Measurements from ENCODE around the gene AFF4. TPM values are rescaled to one million over a fixed set of nuclear protein-coding genes. Genes with fewer than 3 reads are reported as not detected.
"Not testable (repeated sequence)": the region's sequence is repeated elsewhere in the genome, so short reads cannot be mapped to it uniquely, and the experiment has no call there.

Gene AFF4
- polyA plus RNA-seq, 2 of the 4 experiments (the other 2 are of a cell fraction), result 22.1 to 43.5 TPM

- TF ChIP-seq, protein P1, sequence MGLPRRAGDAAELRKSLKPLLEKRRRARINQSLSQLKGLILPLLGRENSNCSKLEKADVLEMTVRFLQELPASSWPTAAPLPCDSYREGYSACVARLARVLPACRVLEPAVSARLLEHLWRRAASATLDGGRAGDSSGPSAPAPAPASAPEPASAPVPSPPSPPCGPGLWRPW (IDR thresholded peaks at IDR 0.05), result no peak
Measured at GRCh38 chr5:132859889-132860437, 103.5 kb downstream of the AFF4 start (continued).

- ATAC-seq (no peak), DNase-seq (ENCODE audit: low read depth in 1 of 2, low spot score in 1 of 2) (no peak), FAIRE-seq (no peak)
- ChIA-PET CTCF (interaction anchor here (0.5 to 2.6 kb wide), 8 partner anchors 10 to 343 kb away, joined by 3 to 15 read pairs (median 4); partner anchors contain the start of genes GDF9, SHROOM1 and UQCRQ), POLR2A (interaction anchor here (1.1 kb wide), 1 partner anchor 11 kb away, joined by 3 read pairs; no protein-coding TSS in a partner anchor)
- Histone ChIP-seq H3K27ac (no peak overlapping the region), H3K9me3 (no peaks in the 10 kb centered on the region), H3K4me3 (no peak overlapping the region), H3K4me1 (no peaks in the 10 kb centered on the region), H3K4me2 (no peak overlapping the region)
- 77% methylated on average over 2 of the region's 3 CpGs for WGBS (ENCODE audit: missing lambda C conversion rate)
- TF ChIP-seq RFX5 (IDR thresholded peaks at IDR 0.05), result no peak
- no peak for TF ChIP-seq POLR2AphosphoS2 (conservative IDR thresholded peaks at IDR 0.05; ENCODE audit: low read length)
- no peak for TF ChIP-seq USF2 (IDR thresholded peaks at IDR 0.05)
- no peak for TF ChIP-seq RCOR1 (IDR thresholded peaks at IDR 0.05; ENCODE audit: low read depth, low read length)
- TF ChIP-seq, protein P1 (IDR thresholded peaks at IDR 0.05), result no peak
- TF ChIP-seq, protein P2, sequence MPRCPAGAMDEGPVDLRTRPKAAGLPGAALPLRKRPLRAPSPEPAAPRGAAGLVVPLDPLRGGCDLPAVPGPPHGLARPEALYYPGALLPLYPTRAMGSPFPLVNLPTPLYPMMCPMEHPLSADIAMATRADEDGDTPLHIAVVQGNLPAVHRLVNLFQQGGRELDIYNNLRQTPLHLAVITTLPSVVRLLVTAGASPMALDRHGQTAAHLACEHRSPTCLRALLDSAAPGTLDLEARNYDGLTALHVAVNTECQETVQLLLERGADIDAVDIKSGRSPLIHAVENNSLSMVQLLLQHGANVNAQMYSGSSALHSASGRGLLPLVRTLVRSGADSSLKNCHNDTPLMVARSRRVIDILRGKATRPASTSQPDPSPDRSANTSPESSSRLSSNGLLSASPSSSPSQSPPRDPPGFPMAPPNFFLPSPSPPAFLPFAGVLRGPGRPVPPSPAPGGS (IDR thresholded peaks at IDR 0.05), result no peak
- no peak for TF ChIP-seq EHF (CRISPR knock-in tag; IDR thresholded peaks at IDR 0.05)
- no peak for TF ChIP-seq RAD21 (conservative IDR thresholded peaks at IDR 0.05 in 1 of 2, IDR thresholded peaks at IDR 0.05 in 1 of 2)
- no peak for TF ChIP-seq ZNF302 (CRISPR knock-in tag; IDR thresholded peaks at IDR 0.05)
- no peak for TF ChIP-seq ESRRA (IDR thresholded peaks at IDR 0.05; ENCODE audit: borderline replicate concordance, low read length)
- no peak for TF ChIP-seq CBX8 (IDR thresholded peaks at IDR 0.05)
Measured at GRCh38 chr5:132856011-132856410, 107.4 kb downstream of the AFF4 start.

DNA sequence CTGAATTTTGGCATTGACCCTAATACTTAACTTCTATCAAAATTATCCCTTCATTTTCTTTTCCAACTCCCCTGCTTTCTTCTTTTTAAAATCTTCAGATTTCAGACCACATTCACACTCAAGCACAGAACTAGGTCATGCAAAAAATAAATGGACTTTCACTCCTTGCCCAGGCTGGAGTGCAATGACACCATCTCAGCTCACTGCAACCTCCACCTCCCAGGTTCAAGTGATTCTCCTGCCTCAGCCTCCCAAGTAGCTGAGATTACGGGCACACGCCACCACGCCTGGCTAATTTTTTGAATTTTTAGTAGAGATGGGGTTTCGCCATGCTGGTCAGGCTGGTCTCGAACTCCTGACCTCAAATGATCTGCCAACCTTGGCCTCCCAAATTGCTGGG lies 108.4 kb downstream of the AFF4 start:
- ChIA-PET CTCF (interaction anchor here (0.8 to 2.1 kb wide), 5 partner anchors 9 to 47 kb away, joined by 3 to 10 read pairs (median 4); partner anchors contain the start of gene SHROOM1), POLR2A (interaction anchor here (0.6 kb wide), 1 partner anchor 35 kb away, joined by 9 read pairs; no protein-coding TSS in a partner anchor)
- H3K4me1 ChIP-seq; H3K4me3 ChIP-seq; FAIRE-seq; DNase-seq (ENCODE audit: low read depth in 1 of 2, low spot score in 1 of 2); H3K9me3 ChIP-seq; H3K4me2 ChIP-seq; H3K27ac ChIP-seq; ATAC-seq: not testable (repeated sequence)
- 88% methylated on average over 5 of the region's 5 CpGs for WGBS (ENCODE audit: missing lambda C conversion rate)

- Histone ChIP-seq H3K4me3 (no peak overlapping the region), H3K4me1 (no peaks in the 10 kb centered on the region), H3K27ac (no peak overlapping the region), H3K9me3 (no peaks in the 10 kb centered on the region), H3K4me2 (no peak overlapping the region)
- ChIA-PET POLR2A (no interaction called here), CTCF (interaction anchor here (0.6 to 2.1 kb wide), 5 partner anchors 10 to 34 kb away, joined by 3 to 10 read pairs (median 4); partner anchors contain the start of gene SHROOM1)
- TF ChIP-seq SREBF2 (IDR thresholded peaks at IDR 0.05), result no peak
- no peak for ATAC-seq
- no peak for DNase-seq (ENCODE audit: low read depth in 1 of 2, low spot score in 1 of 2)
- 64% methylated on average over 3 of the region's 3 CpGs for WGBS (ENCODE audit: missing lambda C conversion rate)
- FAIRE-seq, result no peak
Measured at GRCh38 chr5:132854301-132854700, 109.1 kb downstream of the AFF4 start.

GRCh38 chr5:132853790-132854189 lies 109.6 kb downstream of the AFF4 start:
- H3K4me2 ChIP-seq, result no peak overlapping the region
- H3K27ac ChIP-seq, result no peak overlapping the region
- CTCF ChIA-PET, result interaction anchor here (1.0 to 2.1 kb wide), 4 partner anchors 11 to 33 kb away, joined by 3 to 10 read pairs (median 6); partner anchors contain the start of gene SHROOM1
- DNase-seq (ENCODE audit: low read depth in 1 of 2, low spot score in 1 of 2) (no peak), FAIRE-seq (no peak), ATAC-seq (no peak)
- no peaks in the 10 kb centered on the region for H3K9me3 ChIP-seq
- WGBS (ENCODE audit: missing lambda C conversion rate), result 11% methylated on average over 1 of the region's 1 CpG
- no peak overlapping the region for H3K4me3 ChIP-seq
- no peaks in the 10 kb centered on the region for H3K4me1 ChIP-seq
- POLR2A ChIA-PET, result no interaction called here
- TF ChIP-seq MAX (IDR thresholded peaks at IDR 0.05) (no peak), POLR2AphosphoS2 (conservative IDR thresholded peaks at IDR 0.05; ENCODE audit: low read length) (no peak), HOXB13 (CRISPR knock-in tag; IDR thresholded peaks at IDR 0.05; ENCODE audit: low read depth) (no peak), SREBF2 (IDR thresholded peaks at IDR 0.05) (no peak), ESRRA (IDR thresholded peaks at IDR 0.05; ENCODE audit: borderline replicate concordance, low read length) (no peak), NFE2L2 (conservative IDR thresholded peaks at IDR 0.05; ENCODE audit: low read length) (no peak), CTCF (IDR thresholded peaks at IDR 0.05) (no peak)
- TF ChIP-seq, protein P3, sequence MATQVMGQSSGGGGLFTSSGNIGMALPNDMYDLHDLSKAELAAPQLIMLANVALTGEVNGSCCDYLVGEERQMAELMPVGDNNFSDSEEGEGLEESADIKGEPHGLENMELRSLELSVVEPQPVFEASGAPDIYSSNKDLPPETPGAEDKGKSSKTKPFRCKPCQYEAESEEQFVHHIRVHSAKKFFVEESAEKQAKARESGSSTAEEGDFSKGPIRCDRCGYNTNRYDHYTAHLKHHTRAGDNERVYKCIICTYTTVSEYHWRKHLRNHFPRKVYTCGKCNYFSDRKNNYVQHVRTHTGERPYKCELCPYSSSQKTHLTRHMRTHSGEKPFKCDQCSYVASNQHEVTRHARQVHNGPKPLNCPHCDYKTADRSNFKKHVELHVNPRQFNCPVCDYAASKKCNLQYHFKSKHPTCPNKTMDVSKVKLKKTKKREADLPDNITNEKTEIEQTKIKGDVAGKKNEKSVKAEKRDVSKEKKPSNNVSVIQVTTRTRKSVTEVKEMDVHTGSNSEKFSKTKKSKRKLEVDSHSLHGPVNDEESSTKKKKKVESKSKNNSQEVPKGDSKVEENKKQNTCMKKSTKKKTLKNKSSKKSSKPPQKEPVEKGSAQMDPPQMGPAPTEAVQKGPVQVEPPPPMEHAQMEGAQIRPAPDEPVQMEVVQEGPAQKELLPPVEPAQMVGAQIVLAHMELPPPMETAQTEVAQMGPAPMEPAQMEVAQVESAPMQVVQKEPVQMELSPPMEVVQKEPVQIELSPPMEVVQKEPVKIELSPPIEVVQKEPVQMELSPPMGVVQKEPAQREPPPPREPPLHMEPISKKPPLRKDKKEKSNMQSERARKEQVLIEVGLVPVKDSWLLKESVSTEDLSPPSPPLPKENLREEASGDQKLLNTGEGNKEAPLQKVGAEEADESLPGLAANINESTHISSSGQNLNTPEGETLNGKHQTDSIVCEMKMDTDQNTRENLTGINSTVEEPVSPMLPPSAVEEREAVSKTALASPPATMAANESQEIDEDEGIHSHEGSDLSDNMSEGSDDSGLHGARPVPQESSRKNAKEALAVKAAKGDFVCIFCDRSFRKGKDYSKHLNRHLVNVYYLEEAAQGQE (IDR thresholded peaks at IDR 0.05), result no peak

Measured in A549 (cell line).